ENCODE data around the gene MCHR2. TPM values are rescaled to one million over a fixed set of nuclear protein-coding genes. Genes with fewer than 3 reads are reported as not detected.

MCHR2 gene
- total and polyA plus RNA-seq, 4 donors = not detected

GRCh38 chr6:100035873-100036653 lies 42.0 kb upstream of the MCHR2 start:
- Histone ChIP-seq H3K4me3 (ENCODE audit: low read depth in 1 of 3, low read length in 3 of 3) (no peak overlapping the region), H3K9me3 (ENCODE audit: control insufficient read depth in 4 of 4, low read length in 3 of 4) (no peaks in the 10 kb centered on the region), H3K36me3 (ENCODE audit: control insufficient read depth in 4 of 4, insufficient read depth in 3 of 4, low read depth in 1 of 4, low read length in 3 of 4) (no peaks in the 10 kb centered on the region), H3K9ac (ENCODE audit: low read depth in 1 of 2, low read length in 2 of 2) (no peak overlapping the region), H3K27ac (ENCODE audit: low read depth in 1 of 2, low read length in 2 of 2) (no peak overlapping the region), H3K4me1 (ENCODE audit: control insufficient read depth in 4 of 4, insufficient read depth in 4 of 4, low read length in 3 of 4) (no peaks in the 10 kb centered on the region), H3K27me3 (ENCODE audit: control insufficient read depth in 4 of 4, insufficient read depth in 4 of 4, low read length in 3 of 4) (no peaks in the 10 kb centered on the region)
- WGBS = 63% methylated on average over 8 of the region's 8 CpGs
- TF ChIP-seq REST (IDR thresholded peaks at IDR 0.05) (no peak), SP1 (IDR thresholded peaks at IDR 0.05) (no peak), TAF1 (conservative IDR thresholded peaks at IDR 0.05) (no peak), ZBTB33 (IDR thresholded peaks at IDR 0.05) (no peak), NR2F2 (IDR thresholded peaks at IDR 0.05) (no peak), FOXA2 (IDR thresholded peaks at IDR 0.05) (no peak), FOXA1 (IDR thresholded peaks at IDR 0.05) (no peak), RXRA (IDR thresholded peaks at IDR 0.05) (no peak)
- no peak for DNase-seq (ENCODE audit: low spot score)

- Histone ChIP-seq H3K4me3 (ENCODE audit: low read depth in 1 of 3, low read length in 3 of 3) (no peak overlapping the region), H3K9ac (ENCODE audit: low read depth in 1 of 2, low read length in 2 of 2) (no peak overlapping the region), H3K36me3 (ENCODE audit: control insufficient read depth in 4 of 4, insufficient read depth in 3 of 4, low read depth in 1 of 4, low read length in 3 of 4) (no peaks in the 10 kb centered on the region), H3K9me3 (ENCODE audit: control insufficient read depth in 4 of 4, low read length in 3 of 4) (no peaks in the 10 kb centered on the region), H3K27me3 (ENCODE audit: control insufficient read depth in 4 of 4, insufficient read depth in 4 of 4, low read length in 3 of 4) (no peaks in the 10 kb centered on the region), H3K27ac (ENCODE audit: low read depth in 1 of 2, low read length in 2 of 2) (no peak overlapping the region), H3K4me1 (ENCODE audit: control insufficient read depth in 4 of 4, insufficient read depth in 4 of 4, low read length in 3 of 4) (no peaks in the 10 kb centered on the region)
- DNase-seq (ENCODE audit: low spot score) = no peak
- 64% methylated on average over 2 of the region's 2 CpGs for WGBS
- TF ChIP-seq FOXA1 (IDR thresholded peaks at IDR 0.05) (no peak), EGR1 (IDR thresholded peaks at IDR 0.05; ENCODE audit: low read depth in 2 of 2) (no peak), HNF4A (conservative IDR thresholded peaks at IDR 0.05) (no peak), REST (IDR thresholded peaks at IDR 0.05) (no peak), MAX (IDR thresholded peaks at IDR 0.05) (no peak), YY1 (IDR thresholded peaks at IDR 0.05) (no peak), JUND (IDR thresholded peaks at IDR 0.05) (no peak), TAF1 (conservative IDR thresholded peaks at IDR 0.05) (no peak), RAD21 (IDR thresholded peaks at IDR 0.05) (no peak), SP1 (IDR thresholded peaks at IDR 0.05) (no peak), NR2F2 (IDR thresholded peaks at IDR 0.05) (no peak), GABPA (IDR thresholded peaks at IDR 0.05 in 1 of 2, conservative IDR thresholded peaks at IDR 0.05 in 1 of 2) (no peak), FOXA2 (IDR thresholded peaks at IDR 0.05) (no peak), ATF3 (IDR thresholded peaks at IDR 0.05) (no peak), CTCF (IDR thresholded peaks at IDR 0.05; ENCODE audit: low read depth, low read length, missing input control) (no peak), ZBTB33 (IDR thresholded peaks at IDR 0.05) (no peak), HNF4G (IDR thresholded peaks at IDR 0.05) (no peak)
Observed at GRCh38 chr6:100023798-100024197, 29.8 kb upstream of the MCHR2 start.
